ENCODE results near the gene GABRA6.

DNA sequence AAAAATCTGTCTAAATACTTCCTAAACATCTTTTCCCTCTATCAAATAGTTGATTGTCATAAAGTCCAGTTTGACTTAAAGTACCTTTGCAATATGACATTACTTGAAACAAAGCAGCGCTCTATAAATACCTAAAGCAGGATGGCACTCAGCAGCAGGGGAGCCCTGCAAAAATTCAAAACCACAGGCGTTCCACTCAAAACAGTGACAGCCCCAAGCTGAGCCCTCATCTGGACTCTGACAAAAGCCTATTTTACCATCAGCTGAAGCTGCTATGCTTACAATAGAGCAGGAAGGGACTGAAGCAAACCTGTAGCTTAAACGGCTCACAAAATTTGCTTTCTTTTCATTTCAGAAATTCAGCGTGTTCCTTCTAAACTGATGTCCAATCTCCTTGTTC, 11.5 kb downstream of the GABRA6 start:
- TF ChIP-seq TAF1 (IDR thresholded peaks at IDR 0.05; ENCODE audit: borderline replicate concordance, low read depth, low read length) (no peak), POLR2A (IDR thresholded peaks at IDR 0.05; ENCODE audit: low read depth, low read length) (no peak), POLR2AphosphoS5 (IDR thresholded peaks at IDR 0.05; ENCODE audit: low read depth, low read length) (no peak)
